Hepatocyte (in vitro differentiated cells): Measurements from ENCODE around the gene EPHB1. TPM values are rescaled to one million over a fixed set of nuclear protein-coding genes. Genes with fewer than 3 reads are reported as not detected.

Source experiments
- DNase-seq: peaks from one replicate; pipeline ENCODE4 v3.0.0-alpha.2; 2016; ENCODE audit warnings: low spot score
- H2AFZ ChIP-seq: fragments of 200-600 bp; sonication (generic); 2 replicates; pipeline ENCODE4 v1.6.0; 2016; ENCODE audit warnings: antibody characterized with exemption, mild to moderate bottlenecking
- H3K27ac ChIP-seq: fragments of 200-600 bp; sonication (generic); 2 replicates; pipeline ENCODE4 v1.5.1; 2016; ENCODE audit warnings: mild to moderate bottlenecking
- H3K27me3 ChIP-seq: fragments of 200-600 bp; sonication (generic); 2 replicates; pipeline ENCODE4 v1.6.1; 2016
- H3K36me3 ChIP-seq: fragments of 200-600 bp; sonication (generic); replicated peaks from 2 replicates; pipeline ENCODE4 v1.5.1; 2016; ENCODE audit warnings: low read depth; ENCODE audit not compliant: insufficient read depth
- H3K4me1 ChIP-seq: fragments of 200-600 bp; sonication (generic); 2 replicates; pipeline ENCODE4 v1.5.1; 2016; ENCODE audit warnings: mild to moderate bottlenecking, moderate library complexity; ENCODE audit not compliant: insufficient read depth
- H3K4me2 ChIP-seq: fragments of 200-600 bp; sonication (generic); 2 replicates; pipeline ENCODE4 v1.6.0; 2016
- H3K4me3 ChIP-seq: fragments of 200-600 bp; sonication (generic); 2 replicates; pipeline ENCODE4 v1.5.1; 2016; ENCODE audit warnings: mild to moderate bottlenecking
- H3K79me2 ChIP-seq: fragments of 200-600 bp; sonication (generic); 2 replicates; pipeline ENCODE4 v1.6.0; 2017; ENCODE audit warnings: mild to moderate bottlenecking
- H3K9me2 ChIP-seq: fragments of 200-600 bp; sonication (generic); replicated peaks from 2 replicates; pipeline ENCODE4 v1.6.0; 2017; ENCODE audit warnings: mild to moderate bottlenecking; ENCODE audit not compliant: insufficient read depth
- H3K9me3 ChIP-seq: fragments of 200-600 bp; sonication (generic); 2 replicates; pipeline ENCODE4 v1.5.1; 2016; ENCODE audit warnings: low read depth, mild to moderate bottlenecking
- H4K20me1 ChIP-seq: fragments of 200-600 bp; sonication (generic); 2 replicates; pipeline ENCODE4 v1.6.0; 2016; ENCODE audit warnings: mild to moderate bottlenecking; ENCODE audit not compliant: insufficient read depth, poor library complexity, severe bottlenecking
- EZH2 ChIP-seq: fragments of 200-600 bp; sonication (generic); IDR thresholded peaks from 2 replicates; pipeline ENCODE4 v1.6.1; 2016; ENCODE audit warnings: antibody characterized with exemption, mild to moderate bottlenecking, borderline replicate concordance
- EZH2phosphoT487 ChIP-seq: fragments of 200-600 bp; sonication (generic); IDR thresholded peaks from one replicate; pipeline ENCODE4 v1.6.1; 2018; ENCODE audit warnings: antibody characterized with exemption, mild to moderate bottlenecking, low read depth, moderate library complexity; ENCODE audit not compliant: unreplicated experiment, severe bottlenecking
- WGBS: methylation state at CpG from one replicate; pipeline ENCODE4 v1.1.6; 2016; ENCODE audit warnings: low lambda C conversion rate; ENCODE audit errors: missing lambda C conversion rate; 5-methylcytosine and 5-hydroxymethylcytosine counted together
- polyA plus RNA-seq: library from polyadenylated mRNA; unstranded; fragments of >200 nt; fragmentation: Nextera tagmentation; extraction: Ambion mirVana; gene quantifications from 2 replicates; pipeline ENCODE4 v1.2.1, GENCODE V29; 2016
- total RNA-seq: library from RNA; depleted of rRNA; stranded (reverse); fragments of >200 nt; gene quantifications from 2 replicates; pipeline ENCODE4 v1.2.3, GENCODE V29; 2014
- TF ChIP-seq, protein P1 (sequence below): fragments of 200-600 bp; sonication (generic); IDR thresholded peaks from 2 replicates; pipeline ENCODE4 v1.5.1; 2016; ENCODE audit warnings: antibody characterized with exemption, mild to moderate bottlenecking; ENCODE audit not compliant: poor library complexity

The EPHB1 gene
- total and polyA plus RNA-seq, 2 experiments from 2014 or later: 3.3 to 5.6 TPM

GRCh38 chr3:134817297-134817696 is 22.2 kb downstream of the EPHB1 start:
- H3K9me2 ChIP-seq: no peaks in the 10 kb centered on the region
- DNase-seq: no peak
- H4K20me1 ChIP-seq: no peaks in the 10 kb centered on the region
- H2AFZ ChIP-seq: no peak overlapping the region
- TF ChIP-seq, protein P1, sequence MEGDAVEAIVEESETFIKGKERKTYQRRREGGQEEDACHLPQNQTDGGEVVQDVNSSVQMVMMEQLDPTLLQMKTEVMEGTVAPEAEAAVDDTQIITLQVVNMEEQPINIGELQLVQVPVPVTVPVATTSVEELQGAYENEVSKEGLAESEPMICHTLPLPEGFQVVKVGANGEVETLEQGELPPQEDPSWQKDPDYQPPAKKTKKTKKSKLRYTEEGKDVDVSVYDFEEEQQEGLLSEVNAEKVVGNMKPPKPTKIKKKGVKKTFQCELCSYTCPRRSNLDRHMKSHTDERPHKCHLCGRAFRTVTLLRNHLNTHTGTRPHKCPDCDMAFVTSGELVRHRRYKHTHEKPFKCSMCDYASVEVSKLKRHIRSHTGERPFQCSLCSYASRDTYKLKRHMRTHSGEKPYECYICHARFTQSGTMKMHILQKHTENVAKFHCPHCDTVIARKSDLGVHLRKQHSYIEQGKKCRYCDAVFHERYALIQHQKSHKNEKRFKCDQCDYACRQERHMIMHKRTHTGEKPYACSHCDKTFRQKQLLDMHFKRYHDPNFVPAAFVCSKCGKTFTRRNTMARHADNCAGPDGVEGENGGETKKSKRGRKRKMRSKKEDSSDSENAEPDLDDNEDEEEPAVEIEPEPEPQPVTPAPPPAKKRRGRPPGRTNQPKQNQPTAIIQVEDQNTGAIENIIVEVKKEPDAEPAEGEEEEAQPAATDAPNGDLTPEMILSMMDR: no peak
- TF ChIP-seq EZH2phosphoT487: no peak
- TF ChIP-seq EZH2: no peak
- no peak overlapping the region for H3K4me3 ChIP-seq
- no peaks in the 10 kb centered on the region for H3K36me3 ChIP-seq
- H3K4me2 ChIP-seq: no peak overlapping the region
- H3K27me3 ChIP-seq: no peaks in the 10 kb centered on the region
- no peaks in the 10 kb centered on the region for H3K79me2 ChIP-seq
- H3K4me1 ChIP-seq: no peaks in the 10 kb centered on the region
- 92% methylated on average over 6 of the region's 6 CpGs for WGBS
- H3K9me3 ChIP-seq: no peaks in the 10 kb centered on the region
- no peak overlapping the region for H3K27ac ChIP-seq

DNA sequence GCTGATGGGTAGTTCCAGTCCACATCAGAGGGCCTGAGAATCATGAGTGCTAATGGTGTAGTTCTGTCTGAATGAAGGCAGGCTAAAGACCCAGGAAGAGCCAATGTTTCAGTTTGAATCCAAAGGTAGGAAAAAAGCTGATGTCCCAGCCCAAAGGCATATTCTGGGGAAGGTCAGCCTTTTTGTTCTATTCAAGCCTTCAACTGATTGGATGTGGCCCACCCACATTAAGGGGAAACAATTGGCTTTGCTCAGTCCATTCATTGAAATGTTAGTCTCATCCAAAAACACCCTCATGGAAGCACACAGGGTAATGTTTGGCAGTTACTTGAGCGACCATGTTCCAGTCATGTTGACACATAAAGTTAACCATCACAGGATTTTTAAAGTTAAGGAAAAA is 25.9 kb downstream of the EPHB1 start:
- Histone ChIP-seq H4K20me1 (no peaks in the 10 kb centered on the region), H3K4me2 (no peak overlapping the region), H3K9me2 (no peaks in the 10 kb centered on the region), H3K4me3 (no peak overlapping the region), H3K79me2 (no peaks in the 10 kb centered on the region), H3K4me1 (no peaks in the 10 kb centered on the region), H3K27me3 (no peaks in the 10 kb centered on the region), H2AFZ (no peak overlapping the region), H3K27ac (no peak overlapping the region), H3K9me3 (no peaks in the 10 kb centered on the region), H3K36me3 (no peaks in the 10 kb centered on the region)
- no peak for DNase-seq
- TF ChIP-seq EZH2 (no peak), EZH2phosphoT487 (no peak)
- TF ChIP-seq, protein P1: no peak
- WGBS: 98% methylated on average over 1 of the region's 1 CpG

- Histone ChIP-seq H4K20me1 (no peaks in the 10 kb centered on the region), H3K9me3 (no peaks in the 10 kb centered on the region), H3K27me3 (no peaks in the 10 kb centered on the region), H3K4me3 (no peak overlapping the region), H3K27ac (no peak overlapping the region), H3K4me2 (no peak overlapping the region), H3K36me3 (no peaks in the 10 kb centered on the region), H3K79me2 (no peaks in the 10 kb centered on the region), H3K9me2 (no peaks in the 10 kb centered on the region), H2AFZ (no peak overlapping the region), H3K4me1 (no peaks in the 10 kb centered on the region)
- DNase-seq: no peak
- WGBS: 81% methylated on average over 4 of the region's 4 CpGs
- no peak for TF ChIP-seq EZH2phosphoT487
- TF ChIP-seq, protein P1: no peak
Observed at GRCh38 chr3:134822090-134822489, 27.0 kb downstream of the EPHB1 start.

GRCh38 chr3:134823679-134824078 is 28.6 kb downstream of the EPHB1 start:
- Histone ChIP-seq H2AFZ (no peak overlapping the region), H3K4me1 (no peaks in the 10 kb centered on the region), H3K9me3 (no peaks in the 10 kb centered on the region), H3K9me2 (no peaks in the 10 kb centered on the region), H3K79me2 (no peaks in the 10 kb centered on the region), H3K27ac (no peak overlapping the region), H3K27me3 (peaks cover 3% of the 10 kb centered on the region), H4K20me1 (no peaks in the 10 kb centered on the region), H3K4me3 (no peak overlapping the region), H3K36me3 (no peaks in the 10 kb centered on the region), H3K4me2 (no peak overlapping the region)
- no peak for DNase-seq
- TF ChIP-seq, protein P1: no peak
- no peak for TF ChIP-seq EZH2phosphoT487
- TF ChIP-seq EZH2: no peak
- 85% methylated on average over 2 of the region's 2 CpGs for WGBS
